SH-SY5Y (cell line): ENCODE data around the gene RXRA.

ENCODE experiments used
- GATA2 ChIP-seq: IDR thresholded peaks from 2 replicates; pipeline ENCODE4 v1.6.1; 2011; ENCODE audit warnings: mild to moderate bottlenecking, low read depth, low read length
- GATA3 ChIP-seq: IDR thresholded peaks from 2 replicates; pipeline ENCODE4 v1.6.1; 2011; ENCODE audit warnings: low read depth, mild to moderate bottlenecking, low read length, moderate library complexity

DNA sequence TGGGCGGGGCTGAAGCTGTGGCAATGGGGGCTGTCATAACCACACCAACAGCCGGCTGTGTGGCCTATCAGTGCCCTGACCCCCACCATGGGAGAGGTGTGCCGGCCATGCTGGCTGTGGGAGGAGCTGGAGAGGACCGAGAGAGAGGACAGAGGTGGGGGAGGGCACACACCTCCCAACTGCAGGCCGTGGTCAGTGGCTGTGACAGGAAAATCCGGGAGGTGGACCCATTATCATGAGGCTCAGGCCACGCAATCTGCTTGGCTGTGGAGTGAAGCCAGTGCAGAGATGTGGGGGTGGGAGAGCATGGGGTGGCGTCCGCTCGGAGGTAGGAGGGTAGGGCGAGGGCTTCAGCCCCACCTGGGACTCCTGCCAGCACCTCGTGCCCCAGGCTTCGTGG, 136.1 kb downstream of the RXRA start:
- TF ChIP-seq GATA3 (no peak), GATA2 (no peak)
